Islet precursor cell (in vitro differentiated cells): ENCODE data around the gene WNT9A.

Source experiments
- DNase-seq: peaks from one replicate; pipeline ENCODE4 v3.0.0-alpha.2; 2018

Gene WNT9A

DNA sequence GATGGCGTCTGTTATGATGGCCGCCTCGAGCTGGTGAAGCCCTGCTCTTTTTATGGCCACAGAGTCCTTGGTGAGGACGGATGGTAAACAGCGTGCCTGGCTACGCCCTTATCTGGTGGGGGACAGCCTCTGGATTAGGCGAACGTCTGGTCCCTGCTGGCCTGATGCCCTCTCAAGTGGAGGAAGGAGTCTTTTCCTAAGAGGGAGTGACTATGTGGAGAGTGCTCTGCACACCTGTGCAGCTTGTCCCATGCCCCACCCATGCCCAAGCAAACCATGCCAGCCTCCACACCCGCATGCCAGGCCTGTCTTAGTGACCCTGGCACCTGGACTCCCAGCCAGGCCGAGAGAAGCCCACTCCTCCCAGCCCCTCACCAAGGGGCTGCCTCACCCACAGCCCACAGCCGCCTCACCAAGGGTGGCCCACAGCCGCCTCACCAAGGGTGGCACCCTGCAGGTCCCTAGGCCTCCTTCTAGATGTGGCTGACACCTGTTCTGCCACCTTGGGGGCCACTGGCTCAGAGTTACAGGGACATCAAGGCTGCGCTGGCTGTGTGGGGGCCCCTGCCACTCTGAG, 40.2 kb downstream of the WNT9A start:
- DNase-seq, result no peak

- DNase-seq, result no peak
Measured at GRCh38 chr1:227906550-227907071, 41.1 kb downstream of the WNT9A start.

- DNase-seq, result no peak
Measured at GRCh38 chr1:227905573-227906487, 41.9 kb downstream of the WNT9A start.

DNA sequence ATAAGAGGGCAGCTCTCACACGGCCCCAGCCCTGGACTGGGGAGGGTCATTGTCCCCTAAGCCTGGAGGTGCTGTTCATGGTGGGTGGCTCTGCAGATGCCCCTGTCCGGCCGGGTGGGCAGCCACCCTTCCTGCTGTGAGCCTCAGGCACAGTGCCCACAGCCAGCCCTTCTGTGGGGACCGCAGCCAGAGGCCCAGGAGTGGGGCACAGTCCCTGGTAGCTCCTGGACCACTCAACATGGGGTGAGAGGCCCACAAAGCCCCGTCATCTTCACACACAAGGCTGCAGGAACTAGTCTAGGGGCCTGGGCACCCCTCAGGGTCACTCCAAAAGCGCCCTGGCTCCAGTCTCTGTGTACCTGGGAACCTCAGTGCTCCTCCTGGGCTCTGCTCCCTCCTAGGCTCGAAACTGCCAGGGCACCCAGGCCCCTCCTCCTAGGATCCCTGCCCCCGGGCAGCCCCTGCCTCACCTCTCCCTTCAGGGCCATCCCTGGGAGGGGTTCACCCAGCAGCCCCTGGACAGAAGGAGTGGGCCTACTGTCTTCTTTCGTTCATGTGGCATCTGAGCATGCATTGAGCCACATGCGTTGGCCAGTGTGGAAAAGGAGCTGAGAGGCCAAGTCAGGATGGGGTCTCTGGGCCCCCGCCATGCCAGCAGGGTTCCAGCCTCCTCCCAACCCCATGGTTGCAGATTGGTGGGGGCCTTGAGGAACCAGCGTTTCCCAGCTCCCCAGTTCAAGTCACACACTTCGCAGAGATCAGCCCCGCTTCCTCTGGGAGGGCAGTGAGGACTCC, 43.0 kb downstream of the WNT9A start:
- no peak for DNase-seq

GRCh38 chr1:227903614-227904501, 43.9 kb downstream of the WNT9A start:
- DNase-seq, result no peak

GRCh38 chr1:227903061-227903521, 44.6 kb downstream of the WNT9A start:
- DNase-seq, result peak; percentile 55

- no peak for DNase-seq
Measured at GRCh38 chr1:227902641-227902990, 45.1 kb downstream of the WNT9A start.

- peak; percentile 99 for DNase-seq
Measured at GRCh38 chr1:227901906-227902640, 45.7 kb downstream of the WNT9A start.

GRCh38 chr1:227901239-227901905, 46.4 kb downstream of the WNT9A start:
- DNase-seq, result peak; percentile 43

DNA sequence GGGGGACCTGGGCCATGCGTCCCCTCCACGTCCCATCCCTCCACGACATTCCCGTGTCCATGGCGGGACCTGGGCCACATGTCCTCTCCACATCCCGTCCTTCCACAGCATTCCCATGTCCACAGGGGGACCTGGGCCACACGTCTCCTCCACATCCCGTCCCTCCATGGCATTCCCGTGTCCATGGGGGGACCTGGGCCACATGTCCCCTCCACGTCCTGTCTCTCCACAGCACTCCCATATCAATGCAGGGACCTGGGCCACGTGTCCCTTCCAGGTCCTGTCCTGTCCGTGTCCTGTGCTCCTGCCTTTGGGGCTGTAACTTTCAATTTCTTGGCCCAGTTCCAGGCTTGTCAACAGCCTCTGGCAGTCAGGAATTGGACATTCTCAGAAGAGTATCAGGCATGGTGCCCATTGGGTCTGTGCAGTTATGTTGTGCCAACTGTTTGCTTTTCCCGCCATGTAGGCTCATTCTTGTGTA, 47.1 kb downstream of the WNT9A start:
- DNase-seq, result peak; percentile 48

DNA sequence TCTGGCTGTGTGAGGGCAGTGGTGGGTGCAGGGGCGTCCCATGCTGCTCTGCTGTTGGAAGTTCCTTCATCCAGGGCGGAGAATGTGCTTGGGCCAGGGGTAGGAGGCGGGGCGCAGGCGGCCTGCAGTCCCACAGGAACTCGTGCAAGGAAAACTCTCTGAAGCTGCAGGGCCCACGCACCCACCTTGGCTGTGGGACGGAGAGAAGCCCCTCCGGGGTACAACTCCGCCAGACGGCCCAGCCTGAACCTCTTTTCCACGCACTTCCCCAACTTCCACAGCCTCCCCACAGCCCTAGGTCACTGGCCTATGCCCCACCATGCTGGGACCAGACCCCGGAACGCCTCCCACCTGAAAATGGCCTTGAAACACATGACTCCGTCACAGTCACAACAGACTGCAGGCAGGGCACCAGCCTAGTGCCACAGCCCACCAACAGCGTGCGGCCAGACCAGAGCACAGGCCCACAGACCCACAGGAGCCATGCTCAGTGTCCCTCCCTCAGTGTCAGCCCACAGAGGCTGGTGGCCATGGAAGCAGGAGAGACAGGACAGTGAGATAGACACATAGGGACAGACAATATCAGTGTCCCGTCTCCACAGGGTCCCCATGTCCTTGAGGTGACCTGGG, 47.8 kb downstream of the WNT9A start:
- peak; percentile 52 for DNase-seq

DNA sequence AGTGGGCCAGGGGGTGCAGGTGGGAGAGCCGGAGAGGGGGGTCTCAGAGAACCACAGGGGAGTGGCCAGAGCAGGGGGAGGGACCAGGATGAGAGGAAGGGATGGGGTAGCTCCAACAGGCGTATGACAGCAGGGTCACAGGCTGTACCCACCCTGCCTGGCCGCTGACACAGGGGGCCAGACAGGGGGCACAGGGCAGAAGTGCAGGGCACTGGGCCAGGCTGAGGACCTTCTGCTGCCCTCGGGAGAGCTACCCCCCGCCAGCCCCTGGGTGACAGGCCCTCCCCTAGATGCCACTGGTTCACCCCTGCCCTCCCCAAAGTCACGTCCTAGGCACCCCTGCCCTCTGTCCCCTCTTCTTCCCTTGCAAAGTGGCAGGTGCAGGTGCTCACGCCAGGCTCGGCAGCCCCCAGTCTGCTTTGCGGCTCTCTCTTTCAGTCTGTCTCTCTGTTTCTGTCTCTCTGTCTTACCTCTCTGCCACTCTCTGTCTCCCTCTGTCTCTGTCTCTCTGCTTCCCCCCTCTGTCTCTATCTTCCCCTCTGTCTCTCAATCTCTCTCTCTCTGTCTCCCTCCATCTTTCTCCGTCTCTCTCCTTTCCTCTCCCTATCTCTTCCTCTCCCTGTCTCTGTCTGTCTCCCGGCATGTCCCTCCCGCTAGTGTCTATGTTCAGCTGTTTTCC, 48.5 kb downstream of the WNT9A start:
- DNase-seq, result peak; percentile 53

GRCh38 chr1:227898502-227899140, 49.1 kb downstream of the WNT9A start:
- DNase-seq, result peak; percentile 57

GRCh38 chr1:227897704-227898438, 49.9 kb downstream of the WNT9A start:
- DNase-seq, result peak; percentile 21

DNA sequence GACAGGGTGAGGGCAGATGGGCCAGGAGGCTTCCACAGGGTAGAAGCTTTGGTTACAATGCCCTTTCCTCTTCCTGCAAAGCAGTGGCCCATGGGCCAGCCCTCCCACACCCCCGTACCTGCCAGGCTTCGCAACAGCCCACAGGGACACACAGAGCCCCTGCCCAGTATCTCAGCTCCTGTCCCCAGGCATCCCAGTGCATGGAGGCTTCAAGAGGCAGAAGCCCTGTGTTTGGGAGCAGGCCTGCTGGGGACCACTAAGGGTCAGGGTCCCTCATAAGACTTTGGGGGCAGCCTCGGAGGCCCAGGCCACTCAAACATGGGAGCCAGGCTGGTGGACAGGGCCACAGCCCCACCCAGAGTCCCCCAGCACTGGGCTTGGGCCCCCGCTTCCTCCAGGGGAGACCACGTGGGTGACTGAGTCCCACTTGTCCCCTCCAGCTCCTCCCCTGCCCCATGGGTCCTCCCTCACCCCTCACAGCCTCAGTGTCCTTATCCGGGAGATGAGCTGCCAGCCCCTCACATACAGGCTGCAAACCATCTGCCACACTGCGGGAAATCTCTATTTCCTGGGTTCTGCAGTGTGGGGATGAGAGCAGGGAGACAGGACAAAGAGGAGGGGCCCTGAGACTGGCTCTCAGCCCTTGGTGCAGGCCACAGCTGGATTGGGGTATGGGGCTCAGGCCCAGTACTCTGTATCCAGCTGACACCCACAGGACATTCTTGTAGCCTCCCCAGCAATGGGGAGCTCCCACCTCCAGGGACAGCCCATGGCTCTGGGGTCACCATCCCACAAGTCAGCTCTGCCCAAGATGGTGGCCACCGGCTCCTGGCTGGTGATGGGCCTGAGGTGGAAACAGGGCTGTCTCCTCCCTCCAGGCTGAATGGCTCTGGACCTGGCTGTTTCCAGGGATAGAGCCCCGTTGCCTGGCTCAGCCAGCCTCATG, 50.7 kb downstream of the WNT9A start:
- DNase-seq, result peak; percentile 45

- peak; percentile 100 for DNase-seq
Measured at GRCh38 chr1:227895828-227896685, 51.7 kb downstream of the WNT9A start.
